Measurements from ENCODE around the gene TSPYL2.

TSPYL2 gene

GRCh38 chrX:53081925-53082772, at the start of gene TSPYL2:
TSPYL2 (plus strand) TSS chrX:53082367; CDS start chrX:53082499, 132 bp downstream.
- DNase-seq = peak; percentile 96

GRCh38 chrX:53036149-53036548, 46.0 kb upstream of the TSPYL2 start:
- DNase-seq = no peak

- DNase-seq = no peak
Measured at GRCh38 chrX:53039236-53039635, 42.9 kb upstream of the TSPYL2 start.

GRCh38 chrX:53044995-53045394, 37.2 kb upstream of the TSPYL2 start:
- DNase-seq = no peak

GRCh38 chrX:53047228-53047627, 34.9 kb upstream of the TSPYL2 start:
- no peak for DNase-seq

GRCh38 chrX:53048169-53049126, 33.7 kb upstream of the TSPYL2 start, which contains the start of gene GPR173:
GPR173 (plus strand) TSS chrX:53048789; CDS start chrX:53076622, 27,833 bp downstream.
- DNase-seq = no peak

GRCh38 chrX:53049127-53049517, 33.0 kb upstream of the TSPYL2 start:
- DNase-seq = no peak

- DNase-seq = no peak
Measured at GRCh38 chrX:53050841-53051240, 31.3 kb upstream of the TSPYL2 start.

GRCh38 chrX:53055244-53055849, 26.8 kb upstream of the TSPYL2 start:
- DNase-seq = no peak

GRCh38 chrX:53056292-53056691, 25.9 kb upstream of the TSPYL2 start:
- DNase-seq = no peak

- DNase-seq = no peak
Measured at GRCh38 chrX:53065104-53065503, 17.1 kb upstream of the TSPYL2 start.

- no peak for DNase-seq
Measured at GRCh38 chrX:53071064-53071463, 11.1 kb upstream of the TSPYL2 start.

- DNase-seq = peak; percentile 83
Measured at GRCh38 chrX:53071604-53072417, 10.4 kb upstream of the TSPYL2 start.

- DNase-seq = no peak
Measured at GRCh38 chrX:53072418-53073114, 9.6 kb upstream of the TSPYL2 start.

- DNase-seq = no peak
Measured at GRCh38 chrX:53073115-53073586, 9.0 kb upstream of the TSPYL2 start.

GRCh38 chrX:53075011-53075410, 7.2 kb upstream of the TSPYL2 start:
- no peak for DNase-seq

GRCh38 chrX:53076671-53077070, 5.5 kb upstream of the TSPYL2 start:
- DNase-seq = no peak

GRCh38 chrX:53077207-53078197, 4.7 kb upstream of the TSPYL2 start:
- DNase-seq = no peak

GRCh38 chrX:53078943-53079342, 3.2 kb upstream of the TSPYL2 start:
- DNase-seq = no peak
